MCF 10A (cell line): ENCODE results near the gene HPDL. TPM values are rescaled to one million over a fixed set of nuclear protein-coding genes. Genes with fewer than 3 reads are reported as not detected.

ENCODE experiments used
- BruUV-seq: library from RNA; stranded (reverse); fragments of 400-500 nt; replicated peaks from 2 replicates; lab custom pipeline; 2021; lab: Mats Ljungman, UMichigan
- CTCF ChIA-PET: fragments of 300-600 bp; sonication (Branson Sonifier 250); formaldehyde crosslinking; extraction: SDS; loops from one replicate; lab custom pipeline; 2021; ENCODE audit warnings: antibody characterized with exemption, inconsistent platforms; lab: Yijun Ruan, JAX
- POLR2A ChIA-PET: fragments of 300-600, 350-650 bp; sonication (Branson Sonifier 250); formaldehyde crosslinking; extraction: SDS; loops from one replicate; lab custom pipeline; 2020; ENCODE audit warnings: antibody characterized with exemption, inconsistent platforms; lab: Yijun Ruan, JAX
- DNase-seq: peaks from one replicate; pipeline ENCODE4 v3.0.0-alpha.2; 2018; ENCODE audit not compliant: unreplicated experiment
- H3K27ac Mint-ChIP-seq: one replicate; pipeline ENCODE4 v1.8.0; 2022; ENCODE audit warnings: mild to moderate bottlenecking, low read depth, mixed read lengths; ENCODE audit not compliant: unreplicated experiment
- H3K27me3 Mint-ChIP-seq: one replicate; pipeline ENCODE4 v1.8.0; 2022; ENCODE audit warnings: mixed read lengths; ENCODE audit not compliant: insufficient read depth, unreplicated experiment
- H3K36me3 Mint-ChIP-seq: one replicate; pipeline ENCODE4 v1.8.0; 2022; ENCODE audit warnings: mild to moderate bottlenecking, moderate library complexity, mixed read lengths; ENCODE audit not compliant: insufficient read depth, unreplicated experiment
- H3K4me1 Mint-ChIP-seq: one replicate; pipeline ENCODE4 v1.8.0; 2022; ENCODE audit warnings: mixed read lengths; ENCODE audit not compliant: insufficient read depth, unreplicated experiment
- H3K4me3 Mint-ChIP-seq: one replicate; pipeline ENCODE4 v1.8.0; 2022; ENCODE audit warnings: mild to moderate bottlenecking, moderate library complexity, mixed read lengths; ENCODE audit not compliant: unreplicated experiment
- H3K9me3 Mint-ChIP-seq: one replicate; pipeline ENCODE4 v1.8.0; 2022; ENCODE audit warnings: mixed read lengths; ENCODE audit not compliant: unreplicated experiment
- intact Hi-C: fragments of 100-400 bp; cut with micrococcal nuclease; formaldehyde crosslinking; loops from 2 replicates; pipeline ENCODE4 v1.14.1; 2022
- total RNA-seq: library from RNA; stranded (reverse); gene quantifications from 2 replicates; pipeline ENCODE4 v1.2.3, GENCODE V29; 2022
- TF ChIP-seq, protein P1 (sequence below): fragments of 200-600 bp; IDR thresholded peaks from one replicate; pipeline ENCODE4 v1.8.0; 2022; ENCODE audit warnings: antibody characterized with exemption, mild to moderate bottlenecking; ENCODE audit not compliant: unreplicated experiment

The HPDL gene
- total RNA-seq, 1 experiment from 2014 or later = 0.37 TPM

DNA sequence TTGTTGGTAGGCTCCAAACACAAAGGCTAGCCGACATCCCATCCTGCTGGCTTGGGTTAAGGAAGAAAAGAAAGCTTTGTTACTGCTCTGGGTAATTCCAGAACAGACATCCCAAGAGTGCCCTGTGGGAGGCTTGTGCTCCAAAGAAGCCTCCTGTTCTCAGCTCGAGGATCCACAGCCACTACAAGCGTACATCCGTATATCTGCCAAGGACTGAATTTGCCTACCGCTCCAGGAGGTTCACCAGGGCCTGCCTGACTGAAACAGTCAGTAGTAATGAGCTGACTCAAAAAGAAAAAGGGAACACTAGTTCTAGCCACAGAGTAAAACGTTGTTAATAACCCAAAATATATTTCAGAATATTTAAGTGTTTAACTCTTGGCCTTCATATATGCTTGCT, 38.4 kb downstream of the HPDL start:
- POLR2A ChIA-PET = interaction anchor here (0.7 to 1.4 kb wide), 4 partner anchors 16 to 156 kb away, joined by 3 to 4 read pairs (median 4); partner anchors contain the start of genes MUTYH and TESK2
- H3K27ac Mint-ChIP-seq = no peak overlapping the region

DNA sequence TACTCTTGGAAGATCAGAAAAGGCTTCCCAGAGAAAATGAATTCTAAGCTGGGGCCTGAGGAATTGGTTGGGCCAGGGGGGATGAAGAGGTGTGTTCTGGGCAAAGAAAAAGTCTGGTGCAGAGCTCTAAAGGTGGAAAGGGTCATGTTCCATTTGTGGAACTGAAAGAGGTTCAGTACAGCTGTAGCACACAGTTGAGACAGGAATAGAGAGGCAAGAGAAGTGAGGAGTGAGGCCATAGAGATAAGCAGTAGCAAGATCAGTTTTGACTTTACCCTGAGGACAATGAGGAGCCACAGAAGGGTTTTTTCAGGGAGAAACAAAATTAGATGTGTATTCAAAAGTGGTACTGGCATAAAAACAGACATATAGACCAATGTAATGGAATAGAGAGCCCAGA, 43.9 kb downstream of the HPDL start:
- H3K36me3 Mint-ChIP-seq = no peaks in the 10 kb centered on the region
- ChIA-PET POLR2A (no interaction called here), CTCF (interaction anchor here (1.9 to 2.3 kb wide), 2 partner anchors 11 to 123 kb away, joined by 8 to 11 read pairs; no protein-coding TSS in a partner anchor)
- no TSS peak for BruUV-seq
- H3K9me3 Mint-ChIP-seq = no peaks in the 10 kb centered on the region
- TF ChIP-seq, protein P1, sequence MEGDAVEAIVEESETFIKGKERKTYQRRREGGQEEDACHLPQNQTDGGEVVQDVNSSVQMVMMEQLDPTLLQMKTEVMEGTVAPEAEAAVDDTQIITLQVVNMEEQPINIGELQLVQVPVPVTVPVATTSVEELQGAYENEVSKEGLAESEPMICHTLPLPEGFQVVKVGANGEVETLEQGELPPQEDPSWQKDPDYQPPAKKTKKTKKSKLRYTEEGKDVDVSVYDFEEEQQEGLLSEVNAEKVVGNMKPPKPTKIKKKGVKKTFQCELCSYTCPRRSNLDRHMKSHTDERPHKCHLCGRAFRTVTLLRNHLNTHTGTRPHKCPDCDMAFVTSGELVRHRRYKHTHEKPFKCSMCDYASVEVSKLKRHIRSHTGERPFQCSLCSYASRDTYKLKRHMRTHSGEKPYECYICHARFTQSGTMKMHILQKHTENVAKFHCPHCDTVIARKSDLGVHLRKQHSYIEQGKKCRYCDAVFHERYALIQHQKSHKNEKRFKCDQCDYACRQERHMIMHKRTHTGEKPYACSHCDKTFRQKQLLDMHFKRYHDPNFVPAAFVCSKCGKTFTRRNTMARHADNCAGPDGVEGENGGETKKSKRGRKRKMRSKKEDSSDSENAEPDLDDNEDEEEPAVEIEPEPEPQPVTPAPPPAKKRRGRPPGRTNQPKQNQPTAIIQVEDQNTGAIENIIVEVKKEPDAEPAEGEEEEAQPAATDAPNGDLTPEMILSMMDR = no peak
- intact Hi-C loops = no loop called here
- no peaks in the 10 kb centered on the region for H3K4me1 Mint-ChIP-seq
- no peak for DNase-seq
- H3K4me3 Mint-ChIP-seq = no peak overlapping the region
- no peak overlapping the region for H3K27ac Mint-ChIP-seq
- H3K27me3 Mint-ChIP-seq = no peaks in the 10 kb centered on the region

More for the DNA sequence above, 38.4 kb downstream of the HPDL start:
- no peaks in the 10 kb centered on the region for H3K9me3 Mint-ChIP-seq
- H3K4me3 Mint-ChIP-seq = no peak overlapping the region
- no TSS peak for BruUV-seq
- no peaks in the 10 kb centered on the region for H3K36me3 Mint-ChIP-seq
- CTCF ChIA-PET = interaction anchor here (0.6 to 11.8 kb wide), 3 partner anchors 79 to 204 kb away, joined by 3 to 303 read pairs (median 3); partner anchors contain the start of gene TESK2
- H3K27me3 Mint-ChIP-seq = no peaks in the 10 kb centered on the region
- intact Hi-C loops = no loop called here
- H3K4me1 Mint-ChIP-seq = peaks cover 1% of the 10 kb centered on the region
- DNase-seq = no peak
- TF ChIP-seq, protein P1 = no peak

DNA sequence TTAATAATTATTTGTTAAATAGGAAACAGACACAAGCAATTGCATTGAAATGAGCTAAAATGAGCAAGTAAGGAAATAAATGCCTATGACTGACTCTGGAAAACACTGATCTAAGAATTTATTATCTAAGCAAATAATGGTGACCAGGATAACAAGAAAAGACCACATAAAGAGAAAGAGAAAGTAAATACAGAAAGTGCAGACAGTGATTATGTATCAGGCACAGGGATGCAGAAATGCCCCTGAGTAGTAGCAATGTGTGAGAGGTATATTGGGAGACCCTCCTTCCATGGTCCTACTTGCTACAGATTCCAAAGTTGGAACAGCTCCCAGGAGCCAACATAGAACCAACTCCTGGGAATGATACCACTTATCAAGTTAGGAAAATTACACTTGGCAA, 46.9 kb downstream of the HPDL start:
- no peak overlapping the region for H3K27ac Mint-ChIP-seq
- no peak for DNase-seq
- no peaks in the 10 kb centered on the region for H3K27me3 Mint-ChIP-seq
- no peaks in the 10 kb centered on the region for H3K9me3 Mint-ChIP-seq
- no TSS peak for BruUV-seq
- intact Hi-C loops = no loop called here
- ChIA-PET POLR2A (no interaction called here), CTCF (interaction anchor here (2.1 kb wide), 1 partner anchor 13 kb away, joined by 8 read pairs; no protein-coding TSS in a partner anchor)
- H3K4me1 Mint-ChIP-seq = no peaks in the 10 kb centered on the region
- TF ChIP-seq, protein P1 = no peak
- H3K4me3 Mint-ChIP-seq = no peak overlapping the region
- H3K36me3 Mint-ChIP-seq = no peaks in the 10 kb centered on the region

DNA sequence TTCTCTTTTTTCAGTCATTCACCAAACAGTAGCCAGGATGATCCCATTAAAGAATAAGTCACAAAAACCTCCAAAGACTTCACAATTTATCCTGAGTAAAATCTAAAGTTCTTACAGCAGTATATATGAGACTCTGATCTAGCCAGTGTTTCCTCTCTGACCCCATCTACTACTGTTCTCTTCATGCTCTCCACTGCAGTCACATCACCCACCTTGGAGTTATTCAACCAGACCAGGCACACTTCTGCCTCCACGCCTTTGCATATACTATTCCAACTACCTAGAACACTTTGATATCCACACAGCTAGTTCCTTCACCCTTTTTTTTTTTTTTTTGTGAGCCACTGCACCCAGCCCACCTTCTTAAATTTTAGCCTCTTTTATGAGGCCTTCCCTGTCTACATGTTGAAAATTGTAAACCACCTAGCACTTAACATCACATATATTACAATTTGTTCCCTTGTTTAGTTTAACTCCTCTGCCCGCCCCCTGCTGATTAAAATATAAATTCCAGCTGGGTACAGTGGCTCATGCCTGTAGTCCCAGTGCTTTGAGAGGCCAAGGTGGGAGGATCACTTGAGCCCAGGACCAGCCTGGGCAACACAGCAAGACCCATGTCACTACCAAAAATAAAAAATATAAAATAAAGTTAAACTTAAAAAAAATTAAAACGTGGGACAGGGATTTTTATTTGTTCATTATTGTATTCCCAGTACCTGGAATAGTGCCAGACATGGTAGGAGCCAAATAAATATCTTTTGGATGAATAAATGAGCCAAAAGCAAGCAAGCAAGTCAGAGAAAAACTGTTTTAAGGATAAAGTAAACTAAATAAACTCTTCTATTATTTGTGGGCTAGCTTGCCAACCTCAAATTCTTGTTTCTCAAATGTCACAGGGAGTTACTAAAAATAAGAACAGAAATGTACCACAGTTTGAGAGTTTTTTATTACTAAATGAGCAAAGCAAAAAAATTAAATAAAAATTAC, 48.7 kb downstream of the HPDL start:
- H3K27me3 Mint-ChIP-seq = no peaks in the 10 kb centered on the region
- no peak overlapping the region for H3K4me3 Mint-ChIP-seq
- no peak overlapping the region for H3K27ac Mint-ChIP-seq
- TF ChIP-seq, protein P1 = no peak
- ChIA-PET CTCF (interaction anchor here (1.1 kb wide), 1 partner anchor 16 kb away, joined by 7 read pairs; no protein-coding TSS in a partner anchor), POLR2A (no interaction called here)
- H3K4me1 Mint-ChIP-seq = peaks cover 3% of the 10 kb centered on the region
- BruUV-seq = no TSS peak
- DNase-seq = peak; percentile 13
- H3K36me3 Mint-ChIP-seq = no peaks in the 10 kb centered on the region
- no peaks in the 10 kb centered on the region for H3K9me3 Mint-ChIP-seq
- intact Hi-C loops = no loop called here
